DND-41 (cell line): ENCODE measurements around the gene SKIC8.

Source experiments
- ATAC-seq: fragments of 200-7000 bp; cut with Tn5 transposase; 3 replicates; pipeline ENCODE4 v1.9.1; 2021; ENCODE audit warnings: low read depth; ENCODE audit not compliant: insufficient read depth
- DNase-seq: peaks from one replicate; pipeline ENCODE4 v3.0.0-alpha.2; 2020
- H2AFZ ChIP-seq: 2 replicates; pipeline ENCODE4 v1.6.0; 2012; ENCODE audit warnings: low read depth, low read length
- H3K27ac ChIP-seq: 2 replicates; pipeline ENCODE4 v1.5.1; 2012; ENCODE audit warnings: low read length, inconsistent platforms
- H3K27me3 ChIP-seq: fragments of 200-600 bp; sonication (generic); 2 replicates; pipeline ENCODE4 v1.6.0; 2012; ENCODE audit warnings: low read length, mild to moderate bottlenecking, inconsistent platforms; ENCODE audit not compliant: insufficient read depth, poor library complexity
- H3K36me3 ChIP-seq: 2 replicates; pipeline ENCODE4 v1.5.1; 2012; ENCODE audit warnings: low read length, inconsistent platforms; ENCODE audit not compliant: insufficient read depth
- H3K4me1 ChIP-seq: 2 replicates; pipeline ENCODE4 v1.5.1; 2012; ENCODE audit warnings: mild to moderate bottlenecking, low read length; ENCODE audit not compliant: insufficient read depth
- H3K4me2 ChIP-seq: 2 replicates; pipeline ENCODE4 v1.6.0; 2012; ENCODE audit warnings: mild to moderate bottlenecking, moderate library complexity, low read length, inconsistent platforms; ENCODE audit not compliant: insufficient read depth
- H3K4me3 ChIP-seq, 2 experiments: fragments of 200-600 bp in 1 of 2; shearing (Covaris generic) in 1 of 2; 2 replicates each; pipeline ENCODE4 v1.5.1; 2012 to 2016; ENCODE audit warnings: inconsistent platforms in 2 of 2, low read length in 2 of 2, mild to moderate bottlenecking in 2 of 2, low read depth in 1 of 2, moderate library complexity in 1 of 2
- H3K79me2 ChIP-seq: 2 replicates; pipeline ENCODE4 v1.6.0; 2012; ENCODE audit warnings: low read length, inconsistent platforms; ENCODE audit not compliant: insufficient read depth
- H3K9ac ChIP-seq: 2 replicates; pipeline ENCODE4 v1.6.0; 2012; ENCODE audit warnings: low read depth, mild to moderate bottlenecking, inconsistent platforms, low read length, moderate library complexity
- H3K9me3 ChIP-seq: 2 replicates; pipeline ENCODE4 v1.5.1; 2012; ENCODE audit warnings: low read length, moderate library complexity, mild to moderate bottlenecking, inconsistent platforms; ENCODE audit not compliant: insufficient read depth, severe bottlenecking
- H4K20me1 ChIP-seq: 2 replicates; pipeline ENCODE4 v1.6.0; 2012; ENCODE audit warnings: low read length; ENCODE audit not compliant: insufficient read depth
- EZH2 ChIP-seq: IDR thresholded peaks from 3 replicates; pipeline ENCODE4 v1.6.1; 2012; ENCODE audit warnings: borderline replicate concordance, low read depth, mild to moderate bottlenecking, moderate library complexity, low read length, inconsistent platforms; ENCODE audit not compliant: severe bottlenecking
- TF ChIP-seq, protein P1 (sequence below): IDR thresholded peaks from 2 replicates; pipeline ENCODE4 v1.5.1; 2012; ENCODE audit warnings: borderline replicate concordance, low read length, moderate library complexity, mild to moderate bottlenecking; ENCODE audit not compliant: poor library complexity, severe bottlenecking; ENCODE audit errors: extremely low read depth

SKIC8 gene

DNA sequence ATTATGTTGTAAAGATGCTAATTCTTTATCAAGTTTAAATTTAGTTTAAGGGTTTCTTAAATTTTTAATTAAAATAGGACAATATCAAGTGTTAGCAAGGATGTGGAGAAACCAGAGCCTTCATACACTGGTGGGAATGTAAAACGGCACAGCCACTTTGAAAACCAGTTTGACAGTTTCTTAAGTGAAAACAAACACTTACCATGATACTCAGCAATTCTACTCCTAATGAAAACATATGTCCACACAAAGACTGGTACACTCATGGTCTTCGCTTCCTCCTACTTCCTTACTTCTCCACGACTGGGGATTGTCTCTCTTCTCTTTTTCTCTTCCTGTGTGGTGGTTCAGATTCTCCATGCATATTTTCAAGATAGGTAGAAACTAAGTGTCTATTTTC, 9.2 kb downstream of the SKIC8 start:
- Histone ChIP-seq H3K4me3 (no peak overlapping the region), H3K79me2 (no peaks in the 10 kb centered on the region), H3K36me3 (peaks cover 57% of the 10 kb centered on the region), H3K27ac (no peak overlapping the region), H3K9ac (no peak overlapping the region), H3K27me3 (no peaks in the 10 kb centered on the region), H2AFZ (no peak overlapping the region), H3K4me1 (no peaks in the 10 kb centered on the region), H3K9me3 (no peaks in the 10 kb centered on the region), H3K4me2 (no peak overlapping the region), H4K20me1 (no peaks in the 10 kb centered on the region)
- TF ChIP-seq, protein P1, sequence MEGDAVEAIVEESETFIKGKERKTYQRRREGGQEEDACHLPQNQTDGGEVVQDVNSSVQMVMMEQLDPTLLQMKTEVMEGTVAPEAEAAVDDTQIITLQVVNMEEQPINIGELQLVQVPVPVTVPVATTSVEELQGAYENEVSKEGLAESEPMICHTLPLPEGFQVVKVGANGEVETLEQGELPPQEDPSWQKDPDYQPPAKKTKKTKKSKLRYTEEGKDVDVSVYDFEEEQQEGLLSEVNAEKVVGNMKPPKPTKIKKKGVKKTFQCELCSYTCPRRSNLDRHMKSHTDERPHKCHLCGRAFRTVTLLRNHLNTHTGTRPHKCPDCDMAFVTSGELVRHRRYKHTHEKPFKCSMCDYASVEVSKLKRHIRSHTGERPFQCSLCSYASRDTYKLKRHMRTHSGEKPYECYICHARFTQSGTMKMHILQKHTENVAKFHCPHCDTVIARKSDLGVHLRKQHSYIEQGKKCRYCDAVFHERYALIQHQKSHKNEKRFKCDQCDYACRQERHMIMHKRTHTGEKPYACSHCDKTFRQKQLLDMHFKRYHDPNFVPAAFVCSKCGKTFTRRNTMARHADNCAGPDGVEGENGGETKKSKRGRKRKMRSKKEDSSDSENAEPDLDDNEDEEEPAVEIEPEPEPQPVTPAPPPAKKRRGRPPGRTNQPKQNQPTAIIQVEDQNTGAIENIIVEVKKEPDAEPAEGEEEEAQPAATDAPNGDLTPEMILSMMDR: no peak
- no peak for TF ChIP-seq EZH2
- DNase-seq: no peak
- ATAC-seq: no peak

- peaks cover 70% of the 10 kb centered on the region for H3K36me3 ChIP-seq
These were observed 14.7 kb downstream of the SKIC8 start for GRCh38 chr15:78284758-78285157.

GRCh38 chr15:78282324-78282723, 17.1 kb downstream of the SKIC8 start:
- ATAC-seq (no peak), DNase-seq (no peak)
- TF ChIP-seq EZH2: no peak
- H3K27me3 ChIP-seq: no peaks in the 10 kb centered on the region
- peaks cover 55% of the 10 kb centered on the region for H3K36me3 ChIP-seq
- H3K9ac ChIP-seq: no peak overlapping the region
- no peaks in the 10 kb centered on the region for H4K20me1 ChIP-seq
- H3K27ac ChIP-seq: no peak overlapping the region
- H3K79me2 ChIP-seq: no peaks in the 10 kb centered on the region
- no peak overlapping the region for H3K4me2 ChIP-seq
- H2AFZ ChIP-seq: no peak overlapping the region
- no peaks in the 10 kb centered on the region for H3K4me1 ChIP-seq
- H3K4me3 ChIP-seq: no peak overlapping the region
- no peaks in the 10 kb centered on the region for H3K9me3 ChIP-seq

More at GRCh38 chr15:78284758-78285157, 14.7 kb downstream of the SKIC8 start:
- no peak overlapping the region for H3K4me2 ChIP-seq
- no peaks in the 10 kb centered on the region for H3K4me1 ChIP-seq
- H3K79me2 ChIP-seq: no peaks in the 10 kb centered on the region
- TF ChIP-seq, protein P1: peak; percentile 29
- no peak for TF ChIP-seq EZH2
- no peak overlapping the region for H3K9ac ChIP-seq
- no peak overlapping the region for H3K27ac ChIP-seq
- no peaks in the 10 kb centered on the region for H3K9me3 ChIP-seq
- DNase-seq (no peak), ATAC-seq (no peak)
- no peaks in the 10 kb centered on the region for H4K20me1 ChIP-seq
- no peaks in the 10 kb centered on the region for H3K27me3 ChIP-seq
- no peak overlapping the region for H2AFZ ChIP-seq
- no peak overlapping the region for H3K4me3 ChIP-seq

DNA sequence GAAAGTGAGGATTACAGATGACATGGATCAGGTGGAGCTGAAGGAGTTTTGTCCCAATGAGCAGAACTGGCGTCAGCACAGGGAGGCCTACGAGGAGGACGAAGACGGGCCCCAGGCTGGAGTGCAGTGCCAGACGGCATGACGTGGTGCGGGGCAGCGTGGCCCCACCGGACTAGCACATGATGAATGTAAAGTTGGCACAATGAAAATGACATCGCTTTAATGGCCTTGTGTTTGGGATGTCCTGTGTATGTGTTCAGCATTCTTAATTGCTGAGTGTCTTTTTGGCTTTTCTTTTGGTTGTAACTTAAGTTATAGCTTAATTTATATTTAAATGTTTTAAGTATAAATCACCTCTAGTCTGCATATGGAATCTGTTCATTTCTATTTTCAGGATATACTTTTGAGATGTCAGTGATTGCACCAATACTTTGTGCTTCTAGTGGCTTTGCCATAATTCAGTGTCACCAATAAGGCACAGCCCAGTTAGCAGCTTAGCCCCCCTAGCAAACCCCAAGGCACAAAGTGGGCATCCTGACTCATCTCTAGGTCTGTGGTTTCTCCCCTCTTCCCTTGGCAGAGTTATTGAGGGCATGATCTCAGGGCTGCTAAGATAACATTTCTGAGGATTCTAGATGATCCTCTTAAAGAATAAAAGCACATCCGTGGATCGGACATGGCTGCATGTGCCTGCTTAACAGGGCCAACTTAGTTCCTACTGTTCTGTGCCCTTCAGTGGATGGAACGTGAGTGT, 18.9 kb downstream of the SKIC8 start:
- H3K4me3 ChIP-seq: no peak overlapping the region
- TF ChIP-seq, protein P1: no peak
- no peak for TF ChIP-seq EZH2
- H3K4me2 ChIP-seq: no peak overlapping the region

More for the DNA sequence above, 18.9 kb downstream of the SKIC8 start:
- ATAC-seq (no peak), DNase-seq (no peak)
- Histone ChIP-seq H3K36me3 (peaks cover 45% of the 10 kb centered on the region), H4K20me1 (no peaks in the 10 kb centered on the region), H3K27me3 (no peaks in the 10 kb centered on the region), H3K9me3 (no peaks in the 10 kb centered on the region), H3K27ac (no peak overlapping the region), H3K4me1 (no peaks in the 10 kb centered on the region), H3K9ac (no peak overlapping the region), H3K79me2 (no peaks in the 10 kb centered on the region), H2AFZ (no peak overlapping the region)
